B cell (primary cell): ENCODE data around the gene PNLIPRP1.

Experiments
- EZH2 ChIP-seq: IDR thresholded peaks from 2 replicates; pipeline ENCODE4 v1.6.1; 2012; ENCODE audit warnings: borderline replicate concordance, low read depth, mild to moderate bottlenecking, moderate library complexity, low read length; ENCODE audit not compliant: insufficient read depth, poor library complexity, severe bottlenecking
- TF ChIP-seq, protein P1 (sequence below): fragments of 200-600 bp; IDR thresholded peaks from one replicate; pipeline ENCODE4 v1.8.0; 2022; ENCODE audit warnings: antibody characterized with exemption, mild to moderate bottlenecking

DNA sequence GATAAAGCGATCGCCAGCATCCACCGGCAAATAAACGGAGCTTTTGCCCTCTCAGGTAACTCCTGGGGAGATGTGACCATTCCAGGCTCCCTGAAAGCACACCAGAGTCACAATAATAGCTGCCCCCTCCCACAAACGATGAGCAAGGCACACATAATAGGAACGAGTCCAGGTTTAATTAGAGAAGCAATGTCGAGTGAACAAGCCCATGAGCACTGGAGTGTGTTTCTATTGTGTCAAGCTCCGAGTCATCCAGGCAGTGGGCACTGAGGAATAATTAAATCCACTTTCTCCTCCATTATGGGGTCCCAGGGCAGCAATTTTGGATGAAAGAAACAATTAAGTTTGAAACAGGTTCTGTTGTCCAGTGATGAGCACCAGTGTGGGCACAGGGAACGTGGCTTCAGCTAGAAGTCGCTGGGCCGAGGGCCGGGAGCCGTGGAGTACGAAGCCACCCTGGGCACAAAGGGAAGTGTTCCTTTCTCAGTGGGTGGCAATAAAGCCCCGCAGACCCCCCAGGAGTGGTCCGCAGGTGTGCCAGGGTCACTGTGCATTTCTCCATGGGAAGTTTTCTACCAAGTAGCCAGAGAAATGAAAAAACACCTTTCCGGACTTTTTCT lies 41.9 kb downstream of the PNLIPRP1 start:
- TF ChIP-seq, protein P1, sequence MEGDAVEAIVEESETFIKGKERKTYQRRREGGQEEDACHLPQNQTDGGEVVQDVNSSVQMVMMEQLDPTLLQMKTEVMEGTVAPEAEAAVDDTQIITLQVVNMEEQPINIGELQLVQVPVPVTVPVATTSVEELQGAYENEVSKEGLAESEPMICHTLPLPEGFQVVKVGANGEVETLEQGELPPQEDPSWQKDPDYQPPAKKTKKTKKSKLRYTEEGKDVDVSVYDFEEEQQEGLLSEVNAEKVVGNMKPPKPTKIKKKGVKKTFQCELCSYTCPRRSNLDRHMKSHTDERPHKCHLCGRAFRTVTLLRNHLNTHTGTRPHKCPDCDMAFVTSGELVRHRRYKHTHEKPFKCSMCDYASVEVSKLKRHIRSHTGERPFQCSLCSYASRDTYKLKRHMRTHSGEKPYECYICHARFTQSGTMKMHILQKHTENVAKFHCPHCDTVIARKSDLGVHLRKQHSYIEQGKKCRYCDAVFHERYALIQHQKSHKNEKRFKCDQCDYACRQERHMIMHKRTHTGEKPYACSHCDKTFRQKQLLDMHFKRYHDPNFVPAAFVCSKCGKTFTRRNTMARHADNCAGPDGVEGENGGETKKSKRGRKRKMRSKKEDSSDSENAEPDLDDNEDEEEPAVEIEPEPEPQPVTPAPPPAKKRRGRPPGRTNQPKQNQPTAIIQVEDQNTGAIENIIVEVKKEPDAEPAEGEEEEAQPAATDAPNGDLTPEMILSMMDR = no peak
- no peak for TF ChIP-seq EZH2
